OCI-LY7 (cell line): ENCODE data around the gene HACD1.

Experiments used
- EZH2phosphoT487 ChIP-seq: fragments of 200-600 bp; sonication (generic); IDR thresholded peaks from 2 replicates; pipeline ENCODE4 v1.6.1; 2018; ENCODE audit warnings: low read depth, borderline replicate concordance, mild to moderate bottlenecking, mixed run types, antibody characterized with exemption, low read length, moderate library complexity, mixed read lengths
- TF ChIP-seq, protein P1 (sequence below): fragments of 200-600 bp; sonication (generic); conservative IDR thresholded peaks from 2 replicates; pipeline ENCODE4 v1.5.1; 2014; ENCODE audit warnings: mild to moderate bottlenecking, antibody characterized with exemption, low read length, moderate library complexity, mixed read lengths

DNA sequence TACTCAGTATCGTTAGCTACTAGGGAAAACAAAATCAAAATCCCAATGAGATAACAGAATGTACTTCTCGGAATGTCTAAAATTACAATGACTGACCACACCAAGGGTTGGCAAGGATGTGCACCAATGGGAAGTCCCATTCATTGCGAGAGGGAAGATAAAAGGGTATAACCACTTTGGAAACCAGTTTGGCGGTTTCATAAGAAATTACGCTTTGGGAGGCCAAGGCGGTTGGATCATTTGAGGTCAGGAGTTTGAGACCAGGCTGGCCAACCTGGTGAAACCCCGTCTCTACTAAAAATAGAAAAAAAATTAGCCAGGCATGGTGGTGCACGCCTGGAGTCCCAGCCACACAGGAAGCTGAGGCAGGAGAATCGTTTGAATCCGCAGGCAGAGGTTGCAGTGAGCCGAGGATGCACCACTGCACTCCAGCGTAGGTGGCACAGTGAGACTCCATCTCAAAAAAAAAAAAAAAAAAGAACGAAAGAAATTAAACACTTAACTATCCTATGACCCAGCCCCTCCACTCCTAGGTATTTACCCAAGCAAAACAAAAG lies 7.6 kb downstream of the HACD1 start:
- TF ChIP-seq, protein P1, sequence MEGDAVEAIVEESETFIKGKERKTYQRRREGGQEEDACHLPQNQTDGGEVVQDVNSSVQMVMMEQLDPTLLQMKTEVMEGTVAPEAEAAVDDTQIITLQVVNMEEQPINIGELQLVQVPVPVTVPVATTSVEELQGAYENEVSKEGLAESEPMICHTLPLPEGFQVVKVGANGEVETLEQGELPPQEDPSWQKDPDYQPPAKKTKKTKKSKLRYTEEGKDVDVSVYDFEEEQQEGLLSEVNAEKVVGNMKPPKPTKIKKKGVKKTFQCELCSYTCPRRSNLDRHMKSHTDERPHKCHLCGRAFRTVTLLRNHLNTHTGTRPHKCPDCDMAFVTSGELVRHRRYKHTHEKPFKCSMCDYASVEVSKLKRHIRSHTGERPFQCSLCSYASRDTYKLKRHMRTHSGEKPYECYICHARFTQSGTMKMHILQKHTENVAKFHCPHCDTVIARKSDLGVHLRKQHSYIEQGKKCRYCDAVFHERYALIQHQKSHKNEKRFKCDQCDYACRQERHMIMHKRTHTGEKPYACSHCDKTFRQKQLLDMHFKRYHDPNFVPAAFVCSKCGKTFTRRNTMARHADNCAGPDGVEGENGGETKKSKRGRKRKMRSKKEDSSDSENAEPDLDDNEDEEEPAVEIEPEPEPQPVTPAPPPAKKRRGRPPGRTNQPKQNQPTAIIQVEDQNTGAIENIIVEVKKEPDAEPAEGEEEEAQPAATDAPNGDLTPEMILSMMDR = no peak
- TF ChIP-seq EZH2phosphoT487 = no peak
